T-cell (primary cell): ENCODE measurements around the gene TUBB. TPM values are rescaled to one million over a fixed set of nuclear protein-coding genes. Genes with fewer than 3 reads are reported as not detected.
"Not testable (repeated sequence)": the region's sequence is repeated elsewhere in the genome, so short reads cannot be mapped to it uniquely, and the experiment has no call there.

Experiments
- ATAC-seq, 4 experiments: fragments of 200-7000 bp in 3 of 4; fragments of 150-1000 bp in 1 of 4; cut with Tn5 transposase; replicated peaks in 1 of 4; 1 replicate in 3 of 4; 2 replicates in 1 of 4; pipeline ENCODE4 v1.10.0; 2021; ENCODE audit warnings: moderate library complexity in 3 of 4, mild to moderate bottlenecking in 2 of 4, moderate number of reproducible peaks in 1 of 4
- CTCF ChIA-PET, 2 donors: fragments of 300-600 bp; sonication (Branson Sonifier 250); formaldehyde crosslinking; loops; one replicate each; lab custom pipeline; 2022; ENCODE audit warnings: antibody characterized with exemption in 2 of 2; lab: Charles Lee
- POLR2A ChIA-PET, 2 donors: fragments of 300-600 bp; sonication (Branson Sonifier 250); formaldehyde crosslinking; loops; one replicate each; lab custom pipeline; 2022; ENCODE audit warnings: antibody characterized with exemption in 2 of 2; lab: Charles Lee
- DNase-seq, 35 experiments: peaks; one replicate each; pipeline versions ENCODE4 v3.0.0 to v3.0.0-alpha.2; 2013 to 2023
- H3K27ac ChIP-seq: one replicate; pipeline ENCODE4 v1.5.1; 2013; ENCODE audit warnings: low read length
- H3K27me3 ChIP-seq, 2 experiments: replicated peaks in 1 of 2; 1 replicate in 1 of 2; 2 replicates in 1 of 2; pipeline versions ENCODE4 v1.6.1 to v1.7.0; 2013; ENCODE audit warnings: low read length in 1 of 2, mixed read lengths in 1 of 2; ENCODE audit not compliant: control insufficient read depth in 2 of 2, insufficient read depth in 2 of 2; ENCODE audit errors: extremely low read depth in 1 of 2
- H3K36me3 ChIP-seq, 2 donors: 1 replicate in 1 of 2; 2 replicates in 1 of 2; pipeline versions ENCODE4 v1.6.1 to v1.7.0; 2013; ENCODE audit warnings: low read length in 1 of 2; ENCODE audit not compliant: control insufficient read depth in 2 of 2, insufficient read depth in 1 of 2; ENCODE audit errors: extremely low read depth in 1 of 2
- H3K4me1 ChIP-seq, 2 experiments: 1 replicate in 1 of 2; 2 replicates in 1 of 2; pipeline versions ENCODE4 v1.6.1 to v1.7.0; 2013; ENCODE audit warnings: low read length in 2 of 2, mixed read lengths in 1 of 2; ENCODE audit not compliant: insufficient read depth in 2 of 2, control insufficient read depth in 1 of 2; ENCODE audit errors: extremely low read depth in 1 of 2
- H3K4me3 ChIP-seq, 2 donors: 1 replicate in 1 of 2; 2 replicates in 1 of 2; pipeline versions ENCODE4 v1.5.1 to v1.7.0; 2013; ENCODE audit warnings: mild to moderate bottlenecking in 2 of 2, low read length in 1 of 2, moderate library complexity in 1 of 2; ENCODE audit not compliant: control insufficient read depth in 1 of 2; ENCODE audit errors: extremely low read depth in 1 of 2
- H3K9me3 ChIP-seq: 2 replicates; pipeline ENCODE4 v1.7.0; 2013
- H3K27ac Mint-ChIP-seq, 2 donors: one replicate each; pipeline ENCODE4 v1.8.0; 2020 to 2021; ENCODE audit warnings: mild to moderate bottlenecking in 2 of 2, mixed read lengths in 2 of 2
- H3K27me3 Mint-ChIP-seq, 2 donors: one replicate each; pipeline ENCODE4 v1.8.0; 2021 to 2022; ENCODE audit warnings: mixed read lengths in 2 of 2
- H3K36me3 Mint-ChIP-seq: one replicate; pipeline ENCODE4 v1.8.0; 2021; ENCODE audit warnings: mixed read lengths
- H3K4me1 Mint-ChIP-seq, 3 donors: one replicate each; pipeline ENCODE4 v1.8.0; 2020 to 2022; ENCODE audit warnings: mixed read lengths in 3 of 3, mild to moderate bottlenecking in 1 of 3
- H3K4me3 Mint-ChIP-seq, 3 donors: one replicate each; pipeline ENCODE4 v1.8.0; 2020 to 2022; ENCODE audit warnings: mild to moderate bottlenecking in 3 of 3, mixed read lengths in 3 of 3, moderate library complexity in 3 of 3
- H3K9me3 Mint-ChIP-seq, 3 donors: one replicate each; pipeline ENCODE4 v1.8.0; 2020 to 2022; ENCODE audit warnings: mixed read lengths in 3 of 3
- WGBS: methylation state at CpG from one replicate; pipeline ENCODE4 v1.1.5; 2013; ENCODE audit warnings: missing lambda C conversion rate; ENCODE audit not compliant: insufficient coverage; 5-methylcytosine and 5-hydroxymethylcytosine counted together
- total RNA-seq, 35 experiments: library from RNA in 6 of 35; stranded (reverse) in 6 of 35; fragments of 120-200 nt in 1 of 35; gene quantifications; one replicate each; pipeline versions ENCODE4 v1.2.1 to v1.2.4 and lab custom pipeline; 2013 to 2026

The TUBB gene
- total RNA-seq, 5 donors from 2014 or later (not counting 1 experiment from before 2014, with no cell fraction given), result 108 to 246 (median 202) TPM

- Histone ChIP-seq H3K9me3 (no peaks in the 10 kb centered on the region), H3K27me3 (no peaks in the 10 kb centered on the region), H3K4me3 (peak overlapping the region; percentile 69 to 71), H3K4me1 (peaks cover 14 to 38% of the 10 kb centered on the region in 2 experiments), H3K27ac (peak overlapping the region; percentile 93), H3K36me3 (peaks cover 0 to 27% of the 10 kb centered on the region in 2 donors)
- H3K27me3 Mint-ChIP-seq, result no peaks in the 10 kb centered on the region
- H3K9me3 Mint-ChIP-seq, result no peaks in the 10 kb centered on the region
- ATAC-seq (no peak), DNase-seq (no peak)
- peaks cover 34% of the 10 kb centered on the region for H3K36me3 Mint-ChIP-seq
- ChIA-PET POLR2A (interaction anchor here in 1 of 2 donors (0.7 to 1.2 kb wide), 6 partner anchors 28 to 184 kb away, joined by 3 to 14 read pairs (median 4); no protein-coding TSS in a partner anchor), CTCF (interaction anchor here (0.6 to 9.1 kb wide), 9 partner anchors 14 to 824 kb away, joined by 3 to 254 read pairs (median 3); partner anchors contain the start of gene DHX16 (in 1 of the 2))
- peak overlapping the region; percentile 99 for H3K27ac Mint-ChIP-seq
- H3K4me3 Mint-ChIP-seq, result peak overlapping the region; percentile 95 to 98 (median 97)
- H3K4me1 Mint-ChIP-seq, result peaks cover 53 to 63% (median 54%) of the 10 kb centered on the region in 3 donors
- WGBS, result 7% methylated on average over 5 of the region's 8 CpGs
Observed at GRCh38 chr6:30716879-30717128, 3.3 kb upstream of the TUBB start.

DNA sequence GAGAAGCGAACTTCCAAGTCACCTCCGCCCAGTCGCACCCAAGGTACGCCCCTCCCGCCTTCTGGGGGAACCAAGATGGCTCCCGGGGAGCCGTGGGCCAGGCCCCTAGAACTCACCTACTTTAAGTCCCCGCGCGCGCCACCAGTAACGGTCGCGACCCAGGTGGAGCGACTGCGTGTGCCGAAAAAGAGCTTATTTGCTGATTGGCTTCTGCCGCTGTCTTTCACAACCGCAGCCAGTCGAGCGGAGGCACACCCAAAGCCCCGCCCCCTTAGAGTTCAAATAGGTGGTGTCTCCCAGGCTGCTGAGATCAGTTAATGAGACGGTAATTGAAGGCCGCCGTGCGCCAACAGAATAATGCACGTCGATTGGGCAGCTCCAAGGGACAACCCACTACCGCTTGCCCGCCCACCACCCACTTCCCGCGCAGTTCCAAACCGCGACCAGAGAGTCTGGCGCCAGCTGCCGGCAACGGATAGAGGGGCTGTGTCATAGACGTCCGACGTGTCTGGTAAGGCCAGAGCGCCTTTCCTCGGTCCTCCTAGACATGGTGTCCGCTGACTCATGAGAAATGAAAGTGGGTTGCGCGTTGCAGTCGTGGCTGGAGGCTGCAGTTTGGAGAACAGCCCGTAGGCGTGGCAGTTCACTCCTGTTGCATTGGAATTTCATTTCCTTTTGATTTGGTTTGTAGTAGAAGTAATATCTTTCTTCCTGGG, 2.9 kb upstream of the TUBB start, which contains the start of gene MDC1:
TSS of gene MDC1 (minus strand) at position 153 of the 716 bp plus-strand sequence. CDS start 2,106 bp downstream, outside the sequence.
- H3K27ac ChIP-seq, result peak within 1 kb of the TSS; percentile 93
- H3K4me1 Mint-ChIP-seq, result peaks cover 51 to 63% (median 53%) of the 10 kb centered on the region in 3 donors
- no peaks in the 10 kb centered on the region for H3K27me3 ChIP-seq
- no peaks in the 10 kb centered on the region for H3K27me3 Mint-ChIP-seq
- no peaks in the 10 kb centered on the region for H3K9me3 Mint-ChIP-seq
- peak; percentile 75 to 78 (median 77) for ATAC-seq
- H3K27ac Mint-ChIP-seq, result peak within 1 kb of the TSS; percentile 99
- peaks cover under 1 to 24% of the 10 kb centered on the region in 2 donors for H3K36me3 ChIP-seq
- CTCF ChIA-PET, result interaction anchor here (0.6 to 9.1 kb wide), 9 partner anchors 14 to 824 kb away, joined by 3 to 254 read pairs (median 3); partner anchors contain the start of gene DHX16 (in 1 of the 2)
- peaks cover 29% of the 10 kb centered on the region for H3K36me3 Mint-ChIP-seq
- DNase-seq, result peak; percentile 92 to 100 (median 99)
- H3K4me3 Mint-ChIP-seq, result peak within 1 kb of the TSS; percentile 95 to 98 (median 97)
- H3K4me3 ChIP-seq, result peak within 1 kb of the TSS; percentile 69 to 71
- under 1% methylated on average over 46 of the region's 48 CpGs for WGBS
- POLR2A ChIA-PET, result interaction anchor here (0.6 to 1.2 kb wide), 9 partner anchors 29 to 185 kb away, joined by 3 to 14 read pairs (median 3); no protein-coding TSS in a partner anchor
- H3K4me1 ChIP-seq, result peaks cover 17 to 38% of the 10 kb centered on the region in 2 experiments
- H3K9me3 ChIP-seq, result no peaks in the 10 kb centered on the region

DNA sequence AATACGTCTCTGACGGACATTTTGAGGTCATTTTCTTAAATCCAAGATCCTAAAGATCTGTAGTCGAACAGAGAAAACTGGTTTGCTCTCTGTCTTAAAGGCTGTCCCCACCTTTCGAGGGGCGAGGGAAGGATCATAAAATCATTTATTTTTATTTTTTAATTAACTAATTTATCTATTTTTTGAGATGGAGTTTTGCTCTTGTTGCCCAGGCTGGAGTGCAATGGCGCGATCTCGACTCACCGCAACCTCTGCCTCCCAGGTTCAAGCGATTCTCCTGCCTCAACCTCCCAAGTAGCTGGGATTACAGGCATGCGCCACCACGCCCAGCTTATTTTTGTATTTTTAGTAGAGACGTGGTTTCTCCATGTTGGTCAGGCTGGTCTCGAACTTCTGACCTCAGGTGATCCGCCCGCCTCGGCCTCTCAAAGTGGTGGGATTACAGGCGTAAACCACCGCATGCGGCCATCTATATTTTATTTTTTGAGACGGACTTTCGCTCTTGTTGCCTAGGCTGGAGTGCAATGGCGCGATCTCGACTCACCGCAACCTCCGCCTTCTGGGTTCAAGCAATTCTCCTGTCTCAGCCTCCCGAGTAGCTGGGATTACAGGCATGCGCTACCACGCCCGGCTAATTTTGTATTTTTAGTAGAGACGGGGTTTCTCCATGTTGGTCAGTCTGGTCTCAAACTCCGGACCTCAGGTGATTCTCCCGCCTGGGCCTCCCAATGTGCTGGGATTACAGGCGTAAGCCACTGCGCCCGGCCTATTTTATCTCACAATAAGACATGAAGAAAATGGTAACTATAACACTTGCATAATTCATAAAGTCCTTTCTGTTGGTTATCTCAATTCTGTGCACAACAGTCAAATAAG, 2.1 kb upstream of the TUBB start:
- 95% methylated on average over 3 of the region's 37 CpGs for WGBS
- H3K27me3 Mint-ChIP-seq, ATAC-seq, DNase-seq, H3K27me3 ChIP-seq, H3K9me3 ChIP-seq, H3K9me3 Mint-ChIP-seq: not testable (repeated sequence)
- Histone ChIP-seq H3K36me3 (peaks cover 4 to 24% of the 10 kb centered on the region in 2 donors), H3K4me1 (peaks cover 19 to 45% of the 10 kb centered on the region in 2 experiments), H3K27ac (peak overlapping the region; percentile 55), H3K4me3 (peak overlapping the region; percentile 67 to 71)
- peaks cover 53 to 63% (median 56%) of the 10 kb centered on the region in 3 donors for H3K4me1 Mint-ChIP-seq
- POLR2A ChIA-PET, result interaction anchor here (0.6 to 1.2 kb wide), 4 partner anchors 39 to 103 kb away, joined by 3 to 14 read pairs (median 4); no protein-coding TSS in a partner anchor
- CTCF ChIA-PET, result interaction anchor here (0.7 to 9.1 kb wide), 5 partner anchors 13 to 103 kb away, joined by 3 to 254 read pairs (median 4); no protein-coding TSS in a partner anchor
- peak overlapping the region; percentile 95 to 99 (median 97) for H3K4me3 Mint-ChIP-seq
- H3K36me3 Mint-ChIP-seq, result peaks cover 28% of the 10 kb centered on the region
- H3K27ac Mint-ChIP-seq, result peak overlapping the region; percentile 99

- no peak for ATAC-seq
- Mint-ChIP-seq H3K9me3 (no peaks in the 10 kb centered on the region), H3K36me3 (peaks cover 30% of the 10 kb centered on the region)
Observed at GRCh38 chr6:30719356-30719755, 796 bp upstream of the TUBB start.

GRCh38 chr6:30720738-30721197, 616 bp downstream of the TUBB start:
- Mint-ChIP-seq H3K36me3 (peaks cover 32% of the 10 kb centered on the region), H3K27ac (peak overlapping the region; percentile 91 to 95), H3K4me1 (peaks cover 69 to 71% (median 70%) of the 10 kb centered on the region in 3 donors), H3K9me3 (no peaks in the 10 kb centered on the region), H3K4me3 (peak overlapping the region; percentile 95 to 99 (median 99)), H3K27me3 (no peaks in the 10 kb centered on the region)
- Histone ChIP-seq H3K27me3 (no peaks in the 10 kb centered on the region), H3K27ac (peak overlapping the region; percentile 88), H3K4me1 (peaks cover 23 to 63% of the 10 kb centered on the region in 2 experiments), H3K36me3 (peaks cover 5 to 35% of the 10 kb centered on the region in 2 donors), H3K4me3 (peak overlapping the region; percentile 94 to 99), H3K9me3 (no peaks in the 10 kb centered on the region)
- ATAC-seq (no peak), DNase-seq (peak in 25 of 35 experiments; percentile 25 to 65 (median 46))
- WGBS, result under 1% methylated on average over 29 of the region's 29 CpGs
- ChIA-PET POLR2A (interaction anchor here (2.1 to 3.6 kb wide), 3 partner anchors 39 to 106 kb away, joined by 5 to 14 read pairs (median 11); no protein-coding TSS in a partner anchor), CTCF (interaction anchor here (0.6 to 9.1 kb wide), 10 partner anchors 11 to 237 kb away, joined by 3 to 254 read pairs (median 5); partner anchors contain the start of gene DHX16 (in 1 of the 2))

More at GRCh38 chr6:30719356-30719755, 796 bp upstream of the TUBB start:
- ChIA-PET CTCF (interaction anchor here in 1 of 2 donors (9.1 kb wide), 1 partner anchor 40 kb away, joined by 254 read pairs; no protein-coding TSS in a partner anchor), POLR2A (no interaction called here)
- H3K4me3 ChIP-seq, result peak overlapping the region; percentile 94 to 99
- no peaks in the 10 kb centered on the region for H3K27me3 Mint-ChIP-seq
- H3K4me1 ChIP-seq, result peaks cover 19 to 56% of the 10 kb centered on the region in 2 experiments
- no peak for DNase-seq
- no peaks in the 10 kb centered on the region for H3K9me3 ChIP-seq
- peak overlapping the region; percentile 95 to 99 (median 99) for H3K4me3 Mint-ChIP-seq
- H3K27me3 ChIP-seq, result no peaks in the 10 kb centered on the region
- WGBS, result 44% methylated on average over 4 of the region's 8 CpGs
- H3K27ac ChIP-seq, result peak overlapping the region; percentile 39
- H3K36me3 ChIP-seq, result peaks cover 4 to 25% of the 10 kb centered on the region in 2 donors
- peak overlapping the region; percentile 91 to 95 for H3K27ac Mint-ChIP-seq
- H3K4me1 Mint-ChIP-seq, result peaks cover 65 to 71% (median 69%) of the 10 kb centered on the region in 3 donors
